ENCODE measurements around the gene C4orf51. TPM values are rescaled to one million over a fixed set of nuclear protein-coding genes. Genes with fewer than 3 reads are reported as not detected.

C4orf51 gene
- total RNA-seq, 1 experiment from 2014 or later = not detected

- Mint-ChIP-seq H3K36me3 (ENCODE audit: insufficient read depth, unreplicated experiment) (no peaks in the 10 kb centered on the region), H3K27ac (ENCODE audit: unreplicated experiment) (no peak overlapping the region), H3K9me3 (ENCODE audit: low read depth, unreplicated experiment) (peaks cover 5% of the 10 kb centered on the region), H3K4me3 (ENCODE audit: low read depth, unreplicated experiment) (no peak overlapping the region), H3K4me1 (ENCODE audit: low read depth, unreplicated experiment) (peaks cover 13% of the 10 kb centered on the region), H3K27me3 (ENCODE audit: unreplicated experiment) (no peaks in the 10 kb centered on the region)
- DNase-seq = no peak
- intact Hi-C loops (cut with micrococcal nuclease; ENCODE audit: unreplicated experiment) = no loop called here
- no TSS peak for BruUV-seq (replicated peaks)
- CTCF ChIA-PET = no interaction called here
- no peak for TF ChIP-seq CTCF (IDR thresholded peaks at IDR 0.05; ENCODE audit: unreplicated experiment)
These were observed 36.8 kb downstream of the C4orf51 start for GRCh38 chr4:145716661-145717200.

GRCh38 chr4:145719752-145720624 is 40.0 kb downstream of the C4orf51 start:
- no peak for DNase-seq
- TF ChIP-seq CTCF (IDR thresholded peaks at IDR 0.05; ENCODE audit: unreplicated experiment) = no peak
- intact Hi-C loops (cut with micrococcal nuclease; ENCODE audit: unreplicated experiment) = no loop called here
- Mint-ChIP-seq H3K9me3 (ENCODE audit: low read depth, unreplicated experiment) (peaks cover 4% of the 10 kb centered on the region), H3K27ac (ENCODE audit: unreplicated experiment) (no peak overlapping the region), H3K4me1 (ENCODE audit: low read depth, unreplicated experiment) (peaks cover 13% of the 10 kb centered on the region), H3K27me3 (ENCODE audit: unreplicated experiment) (no peaks in the 10 kb centered on the region), H3K36me3 (ENCODE audit: insufficient read depth, unreplicated experiment) (no peaks in the 10 kb centered on the region), H3K4me3 (ENCODE audit: low read depth, unreplicated experiment) (no peak overlapping the region)
- BruUV-seq (replicated peaks) = no TSS peak
- CTCF ChIA-PET = no interaction called here

GRCh38 chr4:145720656-145721055 is 40.7 kb downstream of the C4orf51 start:
- no peak for DNase-seq
- H3K27ac Mint-ChIP-seq (ENCODE audit: unreplicated experiment) = no peak overlapping the region
- CTCF ChIA-PET = no interaction called here
- intact Hi-C loops (cut with micrococcal nuclease; ENCODE audit: unreplicated experiment) = no loop called here
- peaks cover 4% of the 10 kb centered on the region for H3K9me3 Mint-ChIP-seq (ENCODE audit: low read depth, unreplicated experiment)
- no peak for TF ChIP-seq CTCF (IDR thresholded peaks at IDR 0.05; ENCODE audit: unreplicated experiment)
- peaks cover 13% of the 10 kb centered on the region for H3K4me1 Mint-ChIP-seq (ENCODE audit: low read depth, unreplicated experiment)
- no TSS peak for BruUV-seq (replicated peaks)
- H3K36me3 Mint-ChIP-seq (ENCODE audit: insufficient read depth, unreplicated experiment) = no peaks in the 10 kb centered on the region
- no peaks in the 10 kb centered on the region for H3K27me3 Mint-ChIP-seq (ENCODE audit: unreplicated experiment)
- H3K4me3 Mint-ChIP-seq (ENCODE audit: low read depth, unreplicated experiment) = no peak overlapping the region

GRCh38 chr4:145722561-145722960 is 42.6 kb downstream of the C4orf51 start:
- no peak for DNase-seq
- CTCF ChIA-PET = no interaction called here
- no peak for TF ChIP-seq CTCF (IDR thresholded peaks at IDR 0.05; ENCODE audit: unreplicated experiment)
- BruUV-seq (replicated peaks) = no TSS peak
- H3K9me3 Mint-ChIP-seq (ENCODE audit: low read depth, unreplicated experiment) = peaks cover 4% of the 10 kb centered on the region
- H3K36me3 Mint-ChIP-seq (ENCODE audit: insufficient read depth, unreplicated experiment) = no peaks in the 10 kb centered on the region
- H3K4me3 Mint-ChIP-seq (ENCODE audit: low read depth, unreplicated experiment) = no peak overlapping the region
- no peak overlapping the region for H3K27ac Mint-ChIP-seq (ENCODE audit: unreplicated experiment)
- H3K4me1 Mint-ChIP-seq (ENCODE audit: low read depth, unreplicated experiment) = peaks cover 13% of the 10 kb centered on the region
- no peaks in the 10 kb centered on the region for H3K27me3 Mint-ChIP-seq (ENCODE audit: unreplicated experiment)
- intact Hi-C loops (cut with micrococcal nuclease; ENCODE audit: unreplicated experiment) = no loop called here
